ENCODE data around the gene TUBB4A.

GRCh38 chr19:6527893-6528543, 25.9 kb upstream of the TUBB4A start:
- TF ChIP-seq CTCF (IDR thresholded peaks at IDR 0.05) = no peak
- no peak for TF ChIP-seq POLR2AphosphoS5 (IDR thresholded peaks at IDR 0.05)
- TF ChIP-seq EP300 (IDR thresholded peaks at IDR 0.05) = no peak
- no peak for TF ChIP-seq POLR2A (IDR thresholded peaks at IDR 0.05)
